HepG2 (cell line): ENCODE measurements around the gene BANP. TPM values are rescaled to one million over a fixed set of nuclear protein-coding genes. Genes with fewer than 3 reads are reported as not detected.

ENCODE experiments used
- ATAC-seq: fragments of 200-7000 bp; cut with Tn5 transposase; 3 replicates; pipeline ENCODE4 v1.9.1; 2020; ENCODE audit warnings: mild to moderate bottlenecking, moderate library complexity
- BruUV-seq: library from RNA; stranded (reverse); fragments of 400-500 nt; replicated peaks from 2 replicates; lab custom pipeline; 2021; lab: Mats Ljungman, UMichigan
- CTCF ChIA-PET: fragments of 300-600 bp; formaldehyde crosslinking; extraction: SDS; loops from one replicate; lab custom pipeline; 2021; ENCODE audit warnings: low total read pairs, inconsistent platforms, low intra/inter-chr PET ratio; lab: Yijun Ruan, JAX
- POLR2A ChIA-PET: fragments of 350-600 bp; sonication (Branson Sonifier 250); formaldehyde crosslinking; loops from one replicate; lab custom pipeline; 2020; ENCODE audit warnings: antibody characterized with exemption, inconsistent platforms; lab: Yijun Ruan, JAX
- DNase-seq: peaks from one replicate; pipeline ENCODE4 v3.0.0-alpha.2; 2015; ENCODE audit warnings: low spot score
- FAIRE-seq: peaks from 3 replicates; lab custom pipeline; 2011; peaks lifted over from hg19 to GRCh38; lab: Jason Lieb, UNC
- H2AFZ ChIP-seq: one replicate; pipeline ENCODE4 v1.6.1; 2011; ENCODE audit warnings: low read length, inconsistent platforms
- H3K27ac ChIP-seq: fragments of 300-600 bp; 3 replicates; pipeline ENCODE4 v1.8.0; 2011; ENCODE audit warnings: mixed run types, mild to moderate bottlenecking, mixed read lengths, low read length, inconsistent platforms; ENCODE audit not compliant: insufficient read depth; ENCODE audit errors: extremely low read length
- H3K27me3 ChIP-seq, 2 experiments: fragments of 200-600 bp in 1 of 2; 2 replicates in 1 of 2; 3 replicates in 1 of 2; pipeline versions ENCODE4 v1.6.0 to v1.8.0; 2011; ENCODE audit warnings: low read length in 2 of 2, mild to moderate bottlenecking in 2 of 2, moderate library complexity in 2 of 2, inconsistent platforms in 1 of 2; ENCODE audit not compliant: insufficient read depth in 2 of 2, control insufficient read depth in 1 of 2
- H3K36me3 ChIP-seq, 2 experiments: fragments of 200-600 bp in 1 of 2; replicated peaks in 1 of 2; 2 replicates in 1 of 2; 3 replicates in 1 of 2; pipeline versions ENCODE4 v1.5.1 to v1.8.0; 2011; ENCODE audit warnings: low read length in 2 of 2, inconsistent platforms in 1 of 2; ENCODE audit not compliant: insufficient read depth in 2 of 2, control insufficient read depth in 1 of 2
- H3K4me1 ChIP-seq: 2 replicates; pipeline ENCODE4 v1.5.1; 2012; ENCODE audit warnings: low read length, inconsistent platforms; ENCODE audit not compliant: insufficient read depth
- H3K4me2 ChIP-seq: 2 replicates; pipeline ENCODE4 v1.6.0; 2011; ENCODE audit warnings: low read depth, low read length, inconsistent platforms
- H3K4me3 ChIP-seq, 3 experiments: fragments of 200-600 bp in 1 of 3; sonication (generic), shearing (Covaris generic) in 1 of 3; replicated peaks in 1 of 3; 2 replicates each; pipeline ENCODE4 v1.5.1; 2011 to 2016; ENCODE audit warnings: low read length in 3 of 3, inconsistent platforms in 2 of 3, low read depth in 2 of 3, mild to moderate bottlenecking in 2 of 3, control low read depth in 1 of 3, mixed read lengths in 1 of 3; ENCODE audit not compliant: insufficient read depth in 1 of 3
- H3K79me2 ChIP-seq: one replicate; pipeline ENCODE4 v1.6.1; 2011; ENCODE audit warnings: low read length, inconsistent platforms; ENCODE audit not compliant: insufficient read depth
- H3K9ac ChIP-seq: 2 replicates; pipeline ENCODE4 v1.6.0; 2011; ENCODE audit warnings: mild to moderate bottlenecking, low read depth, low read length, inconsistent platforms; ENCODE audit not compliant: insufficient read depth
- H3K9me3 ChIP-seq: 2 replicates; pipeline ENCODE4 v1.5.1; 2012; ENCODE audit warnings: mild to moderate bottlenecking, low read length
- H4K20me1 ChIP-seq: 2 replicates; pipeline ENCODE4 v1.6.0; 2011; ENCODE audit warnings: inconsistent platforms, mild to moderate bottlenecking, low read length, moderate library complexity; ENCODE audit not compliant: insufficient read depth
- ARID2 ChIP-seq: sonication (generic); formaldehyde crosslinking; IDR thresholded peaks from 2 replicates; pipeline ENCODE4 v1.8.1; 2022; ENCODE audit warnings: mild to moderate bottlenecking, missing genetic modification reagents, borderline replicate concordance
- BHLHE40 ChIP-seq: IDR thresholded peaks from 2 replicates; pipeline ENCODE4 v1.6.1; 2011; ENCODE audit warnings: low read length, improper control_type of control experiment
- EEA1 ChIP-seq: sonication (generic); formaldehyde crosslinking; IDR thresholded peaks from 2 replicates; pipeline ENCODE4 v1.5.1; 2020; ENCODE audit warnings: mild to moderate bottlenecking, missing genetic modification reagents, borderline replicate concordance
- MAZ ChIP-seq, 2 experiments: sonication (generic) in 1 of 2; formaldehyde crosslinking in 1 of 2; IDR thresholded peaks; 2 replicates each; pipeline versions ENCODE4 v1.5.0 to v1.6.1; 2012 to 2020; ENCODE audit warnings: low read depth in 2 of 2, mild to moderate bottlenecking in 2 of 2, borderline replicate concordance in 1 of 2, improper control_type of control experiment in 1 of 2, low read length in 1 of 2, missing genetic modification reagents in 1 of 2, moderate library complexity in 1 of 2
- MLX ChIP-seq: IDR thresholded peaks from 2 replicates; pipeline ENCODE4 v1.6.1; 2016
- NCOA1 ChIP-seq: sonication (generic); formaldehyde crosslinking; IDR thresholded peaks from 2 replicates; pipeline ENCODE4 v1.9.0; 2021; ENCODE audit warnings: missing genetic modification reagents
- NFAT5 ChIP-seq: sonication (generic); formaldehyde crosslinking; IDR thresholded peaks from 2 replicates; pipeline ENCODE4 v1.4.0; 2020; ENCODE audit warnings: missing genetic modification reagents
- PAF1 ChIP-seq: IDR thresholded peaks from 2 replicates; pipeline ENCODE4 v1.6.1; 2016; ENCODE audit warnings: missing genetic modification reagents, missing compliant biosample characterization
- REL ChIP-seq: sonication (generic); formaldehyde crosslinking; conservative IDR thresholded peaks from 2 replicates; pipeline ENCODE4 v1.8.0; 2022; ENCODE audit warnings: mild to moderate bottlenecking, missing genetic modification reagents, moderate library complexity
- RFX5 ChIP-seq: IDR thresholded peaks from 2 replicates; pipeline ENCODE4 v1.6.1; 2011; ENCODE audit warnings: low read depth, low read length, improper control_type of control experiment
- SRSF9 ChIP-seq: fragments of 200-400 bp; formaldehyde crosslinking; IDR thresholded peaks from 2 replicates; pipeline ENCODE4 v1.6.1; 2018; ENCODE audit warnings: borderline replicate concordance, mild to moderate bottlenecking, low read depth, low read length; ENCODE audit not compliant: insufficient read depth, poor library complexity, severe bottlenecking
- ZC3H13 ChIP-seq: sonication (generic); formaldehyde crosslinking; IDR thresholded peaks from 2 replicates; pipeline ENCODE4 v1.8.1; 2023; ENCODE audit warnings: mild to moderate bottlenecking, missing genetic modification reagents, moderate library complexity
- ZNF567 ChIP-seq: sonication (generic); formaldehyde crosslinking; IDR thresholded peaks from 2 replicates; pipeline ENCODE4 v1.8.1; 2023; ENCODE audit warnings: mild to moderate bottlenecking, missing genetic modification reagents, borderline replicate concordance
- ZNF616 ChIP-seq: sonication (generic); formaldehyde crosslinking; IDR thresholded peaks from 2 replicates; pipeline ENCODE4 v1.5.0; 2020; ENCODE audit warnings: low read depth, mild to moderate bottlenecking, missing genetic modification reagents
- WGBS: methylation state at CpG from one replicate; pipeline ENCODE4 v1.1.6; 2017; ENCODE audit warnings: low lambda C conversion rate; 5-methylcytosine and 5-hydroxymethylcytosine counted together
- in situ Hi-C: cut with HindIII; loops from 2 replicates; pipeline ENCODE4 v1.10.0; 2017; ENCODE audit warnings: low pct_unique_long_range_greater_than_20kb; ENCODE audit not compliant: extremely low pct_ligation_motif_present
- intact Hi-C: fragments of 100-400 bp; cut with micrococcal nuclease; formaldehyde crosslinking; loops from one replicate; pipeline ENCODE4 v1.10.0; 2022; ENCODE audit not compliant: unreplicated experiment
- polyA plus RNA-seq, 8 experiments: library from polyadenylated mRNA; depleted of rRNA in 3 of 8; stranded (reverse) in 7 of 8; unstranded in 1 of 8; fragments of >200 nt; fragmentation: Illumina TruSeq in 4 of 8; extraction: Trizol in 4 of 8; gene quantifications; 2 replicates each; pipeline versions ENCODE4 v1.2.1 to v1.2.3, GENCODE V29; 2011 to 2016; ENCODE audit warnings: low read depth in 4 of 8, missing spikeins in 1 of 8, mixed read lengths in 1 of 8; ENCODE audit not compliant: insufficient read depth in 1 of 8
- total RNA-seq, 5 experiments: library from RNA; depleted of rRNA; stranded (reverse); fragments of >200 nt; fragmentation: Illumina TruSeq; extraction: Trizol; gene quantifications; 2 replicates each; pipeline ENCODE4 v1.2.3, GENCODE V29; 2016; ENCODE audit warnings: low read depth in 1 of 5
- TF ChIP-seq, protein P1 (sequence below): sonication (generic); formaldehyde crosslinking; IDR thresholded peaks from 2 replicates; pipeline ENCODE4 v1.4.0; 2020; ENCODE audit warnings: missing genetic modification reagents, borderline replicate concordance

The BANP gene
- total and polyA plus RNA-seq, 2 of the 13 experiments (the other 11 are each of a cell fraction or from before 2014, with no cell fraction given), result 20.2 to 23.8 TPM

GRCh38 chr16:87973717-87974116, 22.5 kb downstream of the BANP start (continued):
- TF ChIP-seq ZC3H13 (CRISPR knock-in tag), result no peak
- no peak for TF ChIP-seq PAF1 (CRISPR knock-in tag)
- TF ChIP-seq REL (CRISPR knock-in tag), result no peak
- TF ChIP-seq SRSF9, result no peak
- no peak for TF ChIP-seq BHLHE40

DNA sequence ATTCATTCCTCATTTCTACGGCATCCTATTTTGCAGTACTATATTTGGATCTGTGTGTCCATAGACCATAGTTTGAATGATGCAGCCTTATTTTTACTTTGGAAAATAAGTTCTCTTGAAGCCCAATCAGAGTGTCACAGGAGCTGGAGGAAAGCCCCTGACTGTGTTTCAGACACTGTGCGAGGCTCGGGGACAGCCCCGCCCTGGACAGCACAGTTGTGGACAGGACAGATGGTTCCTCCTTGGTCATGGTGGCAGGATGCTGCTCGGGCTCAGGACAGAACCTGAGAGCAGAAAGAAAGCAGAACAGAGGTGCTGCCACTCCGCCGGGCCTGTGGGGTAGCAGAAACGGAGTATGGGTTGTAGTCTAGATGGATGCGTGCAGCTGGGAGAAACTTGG, 22.9 kb downstream of the BANP start:
- no peak overlapping the region for H3K4me2 ChIP-seq
- ChIA-PET CTCF (no interaction called here), POLR2A (no interaction called here)
- H3K36me3 ChIP-seq, result peaks cover 1 to 12% of the 10 kb centered on the region in 2 experiments; a peak in 1 of 5 replicates
- intact Hi-C loops, result no loop called here
- ATAC-seq (no peak), FAIRE-seq (no peak), DNase-seq (no peak)
- H3K27ac ChIP-seq, result no peak overlapping the region
- WGBS, result 92% methylated on average over 9 of the region's 9 CpGs
- H3K27me3 ChIP-seq, result no peaks in the 10 kb centered on the region
- no peaks in the 10 kb centered on the region for H4K20me1 ChIP-seq
- H3K79me2 ChIP-seq, result peaks cover 35% of the 10 kb centered on the region
- H3K9ac ChIP-seq, result no peak overlapping the region
- peaks cover 24% of the 10 kb centered on the region for H3K9me3 ChIP-seq
- no TSS peak for BruUV-seq
- in situ Hi-C loops, result no loop called here
- no peak overlapping the region for H2AFZ ChIP-seq
- H3K4me3 ChIP-seq, result no peak overlapping the region
- no peaks in the 10 kb centered on the region for H3K4me1 ChIP-seq
- no peak for TF ChIP-seq NFAT5 (CRISPR knock-in tag)
- no peak for TF ChIP-seq ARID2 (CRISPR knock-in tag)
- no peak for TF ChIP-seq ZNF567 (CRISPR knock-in tag)
- no peak for TF ChIP-seq MLX
- no peak for TF ChIP-seq ZNF616 (CRISPR knock-in tag)
- TF ChIP-seq EEA1, result no peak
- TF ChIP-seq, protein P1, sequence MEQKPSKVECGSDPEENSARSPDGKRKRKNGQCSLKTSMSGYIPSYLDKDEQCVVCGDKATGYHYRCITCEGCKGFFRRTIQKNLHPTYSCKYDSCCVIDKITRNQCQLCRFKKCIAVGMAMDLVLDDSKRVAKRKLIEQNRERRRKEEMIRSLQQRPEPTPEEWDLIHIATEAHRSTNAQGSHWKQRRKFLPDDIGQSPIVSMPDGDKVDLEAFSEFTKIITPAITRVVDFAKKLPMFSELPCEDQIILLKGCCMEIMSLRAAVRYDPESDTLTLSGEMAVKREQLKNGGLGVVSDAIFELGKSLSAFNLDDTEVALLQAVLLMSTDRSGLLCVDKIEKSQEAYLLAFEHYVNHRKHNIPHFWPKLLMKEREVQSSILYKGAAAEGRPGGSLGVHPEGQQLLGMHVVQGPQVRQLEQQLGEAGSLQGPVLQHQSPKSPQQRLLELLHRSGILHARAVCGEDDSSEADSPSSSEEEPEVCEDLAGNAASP (CRISPR knock-in tag), result no peak
- no peak for TF ChIP-seq NCOA1 (CRISPR knock-in tag)
- no peak for TF ChIP-seq RFX5
- TF ChIP-seq MAZ (IDR thresholded peaks at IDR 0.05; ENCODE audit: borderline replicate concordance, low read depth, low read length), result no peak
- no peak for TF ChIP-seq MAZ (CRISPR knock-in tag; IDR thresholded peaks at IDR 0.05; ENCODE audit: low read depth)
